Fibroblast of the aortic adventitia (primary cell): ENCODE results near the gene RIMBP2. TPM values are rescaled to one million over a fixed set of nuclear protein-coding genes. Genes with fewer than 3 reads are reported as not detected.
"Not testable (repeated sequence)": the region's sequence is repeated elsewhere in the genome, so short reads cannot be mapped to it uniquely, and the experiment has no call there.

ENCODE experiments used
- DNase-seq: peaks from one replicate; pipeline ENCODE4 v3.0.0-alpha.2; 2010; ENCODE audit warnings: low read depth
- H3K4me3 ChIP-seq: 2 replicates; pipeline ENCODE4 v1.5.1; 2011; ENCODE audit warnings: low read depth, mild to moderate bottlenecking, control low read depth, low read length, moderate library complexity
- CTCF ChIP-seq: IDR thresholded peaks from 2 replicates; pipeline ENCODE4 v1.5.1; 2011; ENCODE audit warnings: mild to moderate bottlenecking, low read length, control low read depth, inconsistent platforms; ENCODE audit not compliant: insufficient read depth
- total RNA-seq: library from RNA; depleted of rRNA; stranded (reverse); fragments of >200 nt; gene quantifications from 2 replicates; pipeline ENCODE4 v1.2.3, GENCODE V29; 2012; ENCODE audit warnings: low replicate concordance

The RIMBP2 gene
- total RNA-seq, 1 donor: not detected

GRCh38 chr12:130588696-130589539 is 127.2 kb downstream of the RIMBP2 start:
- TF ChIP-seq CTCF: no peak

GRCh38 chr12:130587966-130588365 is 128.1 kb downstream of the RIMBP2 start:
- no peak for TF ChIP-seq CTCF
- no peak for DNase-seq
- no peak overlapping the region for H3K4me3 ChIP-seq

More at GRCh38 chr12:130588696-130589539, 127.2 kb downstream of the RIMBP2 start:
- H3K4me3 ChIP-seq: no peak overlapping the region
- DNase-seq: no peak

GRCh38 chr12:130584475-130584874 is 131.6 kb downstream of the RIMBP2 start:
- not testable (repeated sequence) for DNase-seq, H3K4me3 ChIP-seq

GRCh38 chr12:130583800-130584199 is 132.3 kb downstream of the RIMBP2 start:
- TF ChIP-seq CTCF: no peak
- no peak overlapping the region for H3K4me3 ChIP-seq
- no peak for DNase-seq

- H3K4me3 ChIP-seq: no peak overlapping the region
- no peak for DNase-seq
- no peak for TF ChIP-seq CTCF
Observed at GRCh38 chr12:130583317-130583716, 132.8 kb downstream of the RIMBP2 start.

- DNase-seq: no peak
- no peak overlapping the region for H3K4me3 ChIP-seq
- TF ChIP-seq CTCF: no peak
Observed at GRCh38 chr12:130582286-130582685, 133.8 kb downstream of the RIMBP2 start.

- no peak for DNase-seq
- no peak for TF ChIP-seq CTCF
- no peak overlapping the region for H3K4me3 ChIP-seq
Observed at GRCh38 chr12:130581782-130582181, 134.3 kb downstream of the RIMBP2 start.
